Hippocampal formation (tissue), 2 donors: ENCODE data around the gene MYL11.
"Not testable (repeated sequence)": the region's sequence is repeated elsewhere in the genome, so short reads cannot be mapped to it uniquely, and the experiment has no call there.

Experiments used
- DNase-seq, 2 donors: peaks; one replicate each; lab custom pipeline; 2025; lab: John Stamatoyannopoulos, UW

The MYL11 gene

DNA sequence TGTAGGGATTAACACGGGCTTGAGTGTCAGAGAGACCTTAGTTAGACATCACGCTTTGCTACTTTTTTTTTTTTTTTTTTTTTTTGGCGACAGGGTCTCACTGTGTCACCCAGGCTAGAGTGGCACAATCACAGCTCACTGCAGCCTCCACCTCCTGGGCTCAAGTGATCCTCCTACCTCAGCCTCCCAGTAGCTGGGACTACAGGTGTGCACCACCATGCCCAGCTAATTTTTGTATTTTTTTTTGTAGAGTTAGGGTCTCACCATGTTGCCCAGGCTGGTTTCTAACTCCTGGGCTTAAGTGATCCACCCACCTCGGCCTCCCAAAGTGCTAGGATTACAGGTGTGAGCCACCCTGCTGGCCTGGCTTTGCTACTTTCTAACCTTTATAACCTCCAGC lies 22.0 kb downstream of the MYL11 start:
- not testable (repeated sequence) for DNase-seq

DNA sequence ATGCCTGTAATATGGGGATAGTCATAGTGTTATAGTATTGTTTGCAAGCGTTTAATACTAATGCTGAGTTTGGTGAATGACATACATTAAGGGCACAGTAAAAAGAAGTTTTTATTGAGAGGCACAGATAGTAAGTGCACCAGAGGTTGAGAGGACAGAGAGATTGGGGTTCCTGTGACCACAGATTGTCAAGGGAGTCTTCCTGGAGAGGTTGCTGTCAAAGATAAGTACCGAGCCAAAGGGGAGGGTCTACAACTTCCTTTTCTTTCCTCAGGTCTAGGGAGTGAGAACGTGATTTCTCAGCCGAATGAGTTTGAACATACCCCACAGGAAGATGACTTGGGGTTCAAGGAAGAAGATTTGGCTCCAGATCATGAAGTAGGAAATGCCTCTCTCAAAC lies 22.5 kb downstream of the MYL11 start:
- DNase-seq, result no peak

DNA sequence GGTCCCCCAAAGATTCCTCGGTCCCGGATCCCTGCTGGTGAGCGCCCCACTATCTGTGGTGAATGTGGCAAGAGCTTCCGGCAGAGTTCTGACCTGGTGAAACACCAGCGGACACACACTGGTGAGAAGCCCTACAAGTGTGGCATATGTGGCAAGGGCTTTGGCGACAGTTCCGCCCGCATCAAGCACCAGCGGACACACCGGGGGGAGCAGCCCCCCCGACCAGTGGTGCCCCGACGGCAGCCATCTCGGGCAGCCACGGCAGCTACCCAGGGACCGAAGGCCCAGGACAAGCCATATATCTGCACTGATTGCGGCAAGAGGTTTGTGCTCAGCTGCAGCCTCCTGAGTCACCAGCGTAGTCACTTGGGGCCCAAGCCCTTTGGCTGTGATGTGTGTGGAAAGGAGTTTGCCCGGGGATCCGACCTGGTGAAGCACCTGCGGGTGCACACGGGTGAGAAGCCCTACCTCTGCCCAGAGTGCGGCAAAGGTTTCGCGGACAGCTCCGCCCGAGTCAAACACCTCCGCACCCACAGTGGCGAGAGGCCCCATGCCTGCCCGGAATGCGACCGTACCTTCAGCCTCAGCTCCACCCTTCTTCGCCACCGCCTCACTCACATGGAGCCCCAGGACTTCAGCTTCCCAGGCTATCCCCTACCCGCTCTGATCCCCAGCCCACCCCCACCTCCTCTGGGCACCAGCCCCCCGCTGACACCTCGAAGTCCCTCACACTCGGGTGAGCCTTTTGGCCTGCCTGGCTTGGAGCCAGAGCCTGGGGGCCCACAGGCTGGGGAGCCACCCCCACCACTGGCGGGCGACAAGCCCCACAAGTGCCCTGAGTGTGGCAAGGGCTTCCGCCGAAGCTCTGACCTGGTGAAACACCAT lies 23.4 kb downstream of the MYL11 start:
- DNase-seq, result no peak

DNA sequence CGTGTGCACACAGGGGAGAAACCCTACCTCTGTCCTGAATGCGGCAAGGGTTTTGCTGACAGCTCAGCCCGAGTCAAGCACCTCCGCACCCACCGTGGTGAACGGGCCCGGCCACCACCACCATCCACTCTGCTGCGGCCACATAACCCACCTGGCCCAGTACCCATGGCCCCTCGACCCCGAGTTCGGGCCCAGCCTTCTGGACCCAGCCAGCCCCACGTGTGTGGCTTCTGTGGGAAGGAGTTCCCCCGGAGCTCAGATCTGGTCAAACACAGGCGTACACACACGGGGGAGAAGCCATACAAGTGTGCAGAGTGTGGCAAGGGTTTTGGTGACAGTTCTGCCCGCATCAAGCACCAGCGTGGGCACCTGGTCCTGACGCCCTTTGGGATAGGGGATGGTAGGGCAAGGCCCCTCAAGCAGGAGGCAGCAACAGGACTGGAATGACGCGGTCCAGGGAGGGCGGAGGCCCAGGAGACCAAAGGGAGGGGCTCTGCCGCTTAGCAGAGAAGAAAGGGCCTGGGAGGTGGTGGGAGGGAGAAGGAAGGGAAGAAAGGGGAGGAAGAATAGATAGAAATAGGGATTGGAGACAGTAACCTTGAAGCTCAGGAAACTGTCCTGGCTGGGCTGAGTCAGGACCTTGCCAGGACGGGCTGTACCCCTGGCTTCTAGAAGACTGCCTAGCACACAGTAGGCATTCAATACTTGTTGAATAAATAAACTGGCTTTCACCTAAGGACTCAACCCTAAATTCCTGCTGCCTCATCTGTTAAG lies 24.2 kb downstream of the MYL11 start:
- DNase-seq, result no peak

DNA sequence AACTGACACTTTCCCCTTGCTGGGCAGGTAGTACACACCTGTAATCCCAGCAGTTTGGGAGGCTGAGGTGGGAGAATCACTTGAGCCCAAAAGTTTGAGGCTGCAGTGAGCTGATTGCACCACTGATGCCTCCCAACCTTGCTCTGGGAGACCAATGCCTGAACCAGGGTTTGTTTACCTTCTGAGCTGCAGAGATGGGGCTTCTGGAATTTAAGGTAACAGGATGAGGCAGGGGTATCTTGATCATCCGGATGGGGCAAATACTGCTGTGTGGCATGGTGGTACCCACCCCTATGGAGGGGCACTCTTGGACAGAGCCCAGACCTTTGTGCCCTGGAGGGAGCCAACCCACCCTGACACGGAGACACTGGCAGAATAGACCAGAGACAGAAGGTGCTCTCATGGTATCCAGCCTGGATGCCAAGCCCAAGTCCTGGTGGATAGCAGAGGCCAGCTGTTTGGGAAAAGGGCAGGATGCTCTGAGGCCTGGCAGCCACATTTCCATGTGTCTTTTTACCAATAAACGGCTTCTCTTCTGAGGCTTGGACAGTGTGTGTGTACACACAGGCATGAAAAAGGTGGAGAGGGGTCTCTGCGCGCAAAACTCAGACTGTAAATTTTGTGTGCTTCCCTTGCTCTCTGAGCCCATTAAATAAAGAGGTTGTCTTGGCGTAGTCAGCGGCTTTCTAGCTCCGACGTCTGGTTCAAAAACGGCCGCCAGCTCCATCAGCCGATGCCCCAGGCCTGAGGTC lies 25.0 kb downstream of the MYL11 start:
- no peak for DNase-seq

DNA sequence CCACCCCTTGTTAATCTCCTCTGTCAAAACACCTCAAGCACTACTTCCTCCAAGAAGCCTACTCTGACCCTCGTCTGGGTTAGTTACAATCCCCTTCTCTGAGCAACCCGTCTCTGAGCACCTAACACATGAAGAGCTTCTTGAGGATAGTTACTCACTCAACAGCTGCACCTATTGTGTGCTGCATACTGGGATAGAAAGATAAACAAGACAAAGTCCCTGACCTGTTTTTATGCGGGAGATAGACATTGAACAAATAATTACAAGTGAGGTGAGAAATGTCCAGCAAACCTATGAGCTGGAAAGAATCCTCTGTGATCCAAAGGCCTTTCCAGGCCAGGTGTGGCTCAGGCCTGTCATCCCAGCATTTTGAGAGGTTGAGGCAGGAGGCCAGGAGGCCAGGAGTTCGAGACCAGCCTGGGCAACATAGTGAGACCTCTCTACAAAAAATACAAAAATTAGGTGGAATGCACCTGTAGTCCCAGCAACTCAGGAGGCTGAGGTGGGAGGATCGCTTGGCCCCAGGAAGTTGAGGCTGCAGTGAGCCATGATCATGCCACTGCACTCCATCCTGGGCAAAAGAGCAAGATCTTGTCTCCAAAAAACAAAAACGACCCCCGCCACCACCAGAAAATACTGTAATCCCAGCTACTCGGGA lies 27.3 kb downstream of the MYL11 start:
- no peak for DNase-seq

DNA sequence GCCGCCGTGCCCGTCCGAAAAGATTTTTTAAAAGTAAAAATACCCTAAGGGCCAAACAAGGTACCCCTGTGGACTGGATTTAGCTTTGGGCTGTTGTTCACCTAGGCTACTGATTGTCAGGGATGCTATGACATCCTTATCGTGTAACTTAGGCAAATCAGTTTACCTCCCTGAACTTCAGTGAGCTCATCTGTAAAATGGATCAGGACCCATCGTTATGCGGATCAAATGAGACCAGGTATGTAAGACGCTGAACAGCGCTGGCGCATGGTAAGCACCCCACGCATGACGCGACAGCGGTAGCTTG lies 32.1 kb downstream of the MYL11 start:
- no peak for DNase-seq

DNA sequence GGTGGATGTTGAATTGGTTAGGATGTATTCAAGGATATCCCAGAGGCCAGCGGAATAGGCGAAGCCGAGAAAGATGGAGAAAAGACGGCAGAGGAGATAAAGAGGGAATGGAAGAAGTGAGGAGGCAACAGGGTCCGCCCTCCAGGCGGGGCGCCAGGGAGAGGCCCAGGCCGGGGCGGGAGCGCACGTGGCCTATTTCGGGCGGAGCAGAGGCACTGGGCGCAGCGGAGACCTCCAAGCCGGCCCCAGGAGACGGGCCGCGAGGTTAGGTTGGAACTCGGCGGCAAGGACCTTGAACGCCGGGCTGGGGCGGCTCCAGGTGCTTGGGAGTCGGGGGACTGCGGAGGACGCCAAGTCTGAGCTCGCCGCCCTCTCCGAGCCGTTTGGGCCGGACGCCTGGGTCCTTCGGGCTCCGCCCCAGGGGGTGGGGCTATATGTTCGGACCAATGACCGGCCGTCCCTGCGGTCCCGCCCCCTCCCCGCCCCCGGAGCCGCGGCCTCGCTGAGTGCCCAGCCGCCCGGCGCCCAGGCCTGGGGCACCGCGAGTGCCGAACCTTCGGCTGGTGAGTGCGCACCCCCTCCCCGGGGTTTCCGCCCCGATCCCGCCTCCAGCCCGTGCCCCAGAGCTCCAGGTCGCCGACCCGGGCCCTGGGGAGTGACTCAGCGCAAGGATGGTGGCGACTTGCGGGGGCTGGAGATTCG lies 32.7 kb downstream of the MYL11 start, which contains the start of gene ZNF771:
TSS of gene ZNF771 (plus strand) at position 505 of the 702 bp plus-strand sequence. CDS start 448 bp downstream, outside the sequence.
- peak; percentile 84 to 92 for DNase-seq

DNA sequence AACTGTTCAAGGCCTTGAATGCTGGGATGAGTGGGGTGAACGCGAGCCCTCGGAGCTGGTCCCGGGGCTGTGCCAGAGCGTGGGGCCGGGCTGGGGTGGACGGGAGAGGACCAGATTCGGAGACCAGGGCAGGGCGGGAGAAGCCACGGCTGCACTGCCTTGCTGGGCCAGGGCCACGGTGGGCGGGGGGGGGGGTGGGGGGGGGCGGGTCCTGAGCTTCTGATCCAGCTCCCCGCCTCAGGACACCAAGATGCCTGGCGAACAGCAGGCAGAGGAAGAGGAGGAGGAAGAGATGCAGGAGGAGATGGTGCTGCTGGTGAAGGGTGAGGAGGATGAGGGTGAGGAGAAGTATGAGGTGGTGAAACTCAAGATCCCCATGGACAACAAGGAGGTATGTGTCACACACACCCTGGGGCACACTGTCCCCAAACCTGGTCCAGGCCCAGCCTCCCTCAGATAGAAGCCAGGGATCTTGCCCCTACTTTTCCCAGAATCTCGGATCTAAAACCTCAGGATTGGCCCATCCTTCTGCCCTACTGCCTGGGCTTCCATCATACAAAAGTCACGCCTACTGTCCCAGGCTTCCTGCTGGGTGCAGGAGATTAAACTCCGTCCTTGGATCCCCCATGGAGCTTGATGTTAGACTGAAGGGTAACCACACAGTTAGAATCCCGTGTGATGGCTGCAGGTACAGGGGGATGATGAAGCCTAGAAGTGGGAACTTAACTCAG lies 33.4 kb downstream of the MYL11 start:
- no peak for DNase-seq

DNA sequence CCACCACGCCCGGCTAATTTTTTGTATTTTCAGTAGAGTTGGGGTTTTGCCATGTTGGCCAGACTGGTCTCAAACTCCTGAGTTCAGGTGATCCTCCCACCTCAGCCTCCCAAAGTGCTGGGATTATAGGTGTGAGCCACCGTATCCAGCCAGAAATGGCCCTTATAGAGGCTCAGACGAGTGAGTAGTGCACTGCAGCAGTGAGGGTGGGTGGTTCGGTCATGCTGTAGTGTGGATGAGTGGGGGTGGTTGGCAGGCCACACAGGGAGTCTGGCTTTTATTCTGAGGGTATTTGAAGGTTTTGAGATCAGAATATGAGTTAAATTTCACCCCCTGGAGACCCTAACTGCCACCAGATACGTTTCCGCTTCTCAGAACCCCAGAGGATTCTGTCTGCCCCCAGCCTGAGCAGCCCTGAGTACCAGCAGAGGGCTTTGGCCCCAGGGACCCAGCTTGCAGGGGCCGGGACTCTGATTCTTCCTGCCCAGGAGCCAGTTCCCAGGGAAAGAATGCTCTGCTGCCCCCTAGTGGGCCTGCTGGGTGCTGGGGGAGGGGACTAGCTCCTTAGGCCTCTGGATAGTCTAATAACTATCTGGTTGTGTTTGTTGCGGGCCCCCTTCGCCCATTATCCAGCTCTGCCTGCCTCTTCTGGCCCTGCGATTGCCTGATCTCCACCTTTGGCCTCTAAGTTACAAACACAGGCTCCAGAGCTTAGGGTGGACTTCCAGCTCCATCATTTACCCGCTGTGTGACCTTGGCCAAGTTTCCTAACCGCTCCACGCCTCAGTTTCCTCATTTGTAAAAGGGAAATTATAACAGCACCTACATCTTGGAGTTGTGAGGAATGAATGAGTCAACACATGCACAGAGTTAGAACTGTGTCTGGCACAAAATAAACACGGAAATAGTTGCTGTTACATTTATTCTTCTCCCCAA lies 34.8 kb downstream of the MYL11 start:
- DNase-seq, result peak; percentile 80 to 88

DNA sequence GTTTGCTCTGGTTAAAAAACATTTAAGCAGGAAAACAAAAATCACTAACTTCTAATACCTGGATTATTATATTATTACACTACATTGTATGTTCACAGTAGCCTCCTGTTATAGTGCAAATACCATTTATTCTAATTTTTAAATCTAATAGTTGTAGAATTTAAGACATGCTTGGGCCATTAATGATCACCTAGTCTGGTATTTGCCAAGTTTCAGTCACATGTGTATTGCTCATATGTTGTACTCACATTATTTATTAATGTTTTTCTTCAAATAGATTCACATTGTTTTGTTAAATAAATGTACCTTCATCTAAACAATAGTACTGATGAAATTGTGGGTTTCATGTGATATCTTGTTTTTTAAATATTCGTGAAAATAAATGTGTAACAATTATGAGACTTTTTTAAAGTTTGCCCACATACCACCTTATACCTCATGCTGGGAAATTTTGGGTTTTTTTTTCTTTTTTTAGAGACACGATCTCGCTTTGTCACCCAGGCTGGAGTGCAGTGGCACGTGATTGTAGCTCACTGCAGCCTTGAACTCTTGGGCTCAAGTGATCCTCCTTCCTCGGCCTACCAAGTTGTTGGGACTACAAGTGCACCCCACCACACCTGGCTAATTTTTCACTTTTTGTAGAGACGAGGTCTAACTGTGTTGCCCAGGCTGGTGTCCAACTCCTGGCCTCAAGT lies 38.7 kb downstream of the MYL11 start:
- no peak for DNase-seq

DNA sequence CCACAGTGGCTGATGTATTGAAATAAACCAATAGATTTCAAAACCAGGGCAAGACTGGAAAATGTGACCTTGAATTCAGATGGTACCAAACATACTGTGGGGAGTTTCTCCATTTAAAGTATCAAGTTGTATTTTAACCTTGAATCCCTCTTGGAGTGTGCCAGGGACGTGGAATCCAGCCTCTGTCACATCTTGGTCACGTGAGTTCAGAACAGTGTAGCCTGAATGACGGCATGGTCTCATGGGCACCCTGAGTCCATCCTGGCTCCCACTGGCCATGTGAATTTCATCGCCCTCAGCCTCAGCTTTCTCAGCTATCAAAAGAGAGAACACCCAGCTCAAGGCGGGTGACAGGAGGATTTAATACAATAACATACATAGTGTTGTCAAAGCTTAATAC lies 39.6 kb downstream of the MYL11 start:
- no peak for DNase-seq

DNA sequence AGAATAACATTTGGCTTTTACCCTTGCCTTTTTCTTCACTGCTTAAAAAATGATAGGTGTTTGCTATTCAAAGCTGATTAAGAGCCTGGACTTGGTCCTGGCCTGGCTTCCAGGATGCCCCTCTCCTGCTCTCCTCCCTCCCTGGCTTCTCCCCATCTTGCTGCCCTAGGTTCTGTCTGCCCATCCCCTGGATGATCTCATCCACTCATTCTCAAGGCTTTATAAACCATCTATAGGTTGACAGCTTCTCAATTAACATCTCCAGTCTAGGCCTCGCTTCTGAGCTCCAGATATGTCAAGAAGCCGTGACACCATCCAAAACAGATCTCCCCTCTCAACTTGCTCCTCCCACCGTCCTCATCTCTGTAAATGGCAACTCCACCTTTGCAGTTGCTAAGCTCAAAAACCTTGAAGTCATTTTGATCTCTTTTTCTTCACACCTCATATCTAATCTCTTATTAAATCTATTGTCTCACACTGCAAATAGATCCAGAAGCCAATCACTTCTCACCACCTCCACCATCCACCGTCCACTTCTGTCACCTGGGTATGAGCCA lies 41.5 kb downstream of the MYL11 start:
- no peak for DNase-seq

DNA sequence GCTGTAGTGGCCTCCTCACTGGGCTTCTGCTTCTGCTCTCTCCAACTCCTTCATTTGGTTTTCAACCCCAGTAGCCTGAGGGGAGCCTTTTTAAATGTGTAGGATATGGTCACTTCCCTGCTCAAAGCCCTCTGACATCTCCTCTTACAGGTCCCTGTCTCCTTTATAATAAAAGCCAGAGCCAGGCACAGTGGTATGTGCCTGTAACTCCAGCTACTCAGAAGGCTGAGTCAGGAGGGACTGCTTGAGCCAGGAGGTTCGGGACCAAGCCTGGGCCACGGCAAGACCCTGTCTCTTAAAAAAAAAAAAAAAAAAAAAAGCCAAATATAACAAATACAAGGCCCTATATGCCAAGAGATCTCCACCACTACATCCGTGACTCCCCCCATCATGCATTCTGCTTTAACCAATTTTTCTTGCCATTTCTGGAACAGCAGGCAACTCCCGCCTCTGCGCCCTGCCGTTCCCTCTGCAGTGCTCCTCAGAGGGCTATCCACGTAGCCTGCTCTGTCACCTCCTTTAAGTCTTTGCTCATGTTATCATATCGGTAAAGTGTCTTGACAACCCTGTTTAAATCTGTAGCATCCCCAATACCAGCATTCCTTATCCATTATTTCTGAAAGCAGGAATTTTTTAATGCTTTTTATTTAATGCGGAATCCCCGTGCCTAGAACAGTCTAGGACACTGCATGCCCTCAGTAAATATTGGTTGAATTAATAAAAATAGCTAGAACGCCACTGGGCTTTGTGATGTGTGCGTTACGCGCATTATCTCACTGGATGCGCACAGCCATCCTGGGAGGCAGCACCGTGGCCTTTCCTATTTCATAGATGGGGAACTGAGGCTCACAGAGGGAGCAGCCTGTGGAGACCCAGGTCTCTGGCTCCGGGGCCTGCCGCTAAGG lies 42.3 kb downstream of the MYL11 start:
- no peak for DNase-seq

DNA sequence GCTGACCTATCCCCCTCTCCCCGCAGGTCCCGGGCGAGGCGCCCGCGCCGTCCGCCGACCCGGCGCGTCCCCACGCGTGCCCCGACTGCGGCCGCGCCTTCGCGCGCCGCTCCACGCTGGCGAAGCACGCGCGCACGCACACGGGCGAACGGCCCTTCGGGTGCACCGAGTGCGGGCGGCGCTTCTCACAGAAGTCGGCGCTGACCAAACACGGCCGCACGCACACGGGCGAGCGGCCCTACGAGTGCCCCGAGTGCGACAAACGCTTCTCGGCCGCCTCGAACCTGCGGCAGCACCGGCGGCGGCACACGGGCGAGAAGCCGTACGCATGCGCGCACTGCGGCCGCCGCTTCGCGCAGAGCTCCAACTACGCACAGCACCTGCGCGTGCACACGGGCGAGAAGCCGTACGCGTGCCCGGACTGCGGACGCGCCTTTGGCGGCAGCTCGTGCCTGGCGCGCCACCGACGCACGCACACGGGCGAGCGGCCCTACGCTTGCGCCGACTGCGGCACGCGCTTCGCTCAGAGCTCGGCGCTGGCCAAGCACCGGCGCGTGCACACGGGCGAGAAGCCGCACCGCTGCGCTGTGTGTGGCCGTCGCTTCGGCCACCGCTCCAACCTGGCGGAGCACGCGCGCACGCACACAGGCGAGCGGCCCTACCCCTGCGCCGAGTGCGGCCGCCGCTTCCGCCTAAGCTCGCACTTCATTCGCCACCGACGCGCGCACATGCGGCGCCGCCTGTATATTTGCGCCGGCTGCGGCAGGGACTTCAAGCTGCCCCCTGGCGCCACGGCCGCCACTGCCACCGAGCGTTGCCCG lies 43.1 kb downstream of the MYL11 start:
- peak; percentile 47 to 86 for DNase-seq

DNA sequence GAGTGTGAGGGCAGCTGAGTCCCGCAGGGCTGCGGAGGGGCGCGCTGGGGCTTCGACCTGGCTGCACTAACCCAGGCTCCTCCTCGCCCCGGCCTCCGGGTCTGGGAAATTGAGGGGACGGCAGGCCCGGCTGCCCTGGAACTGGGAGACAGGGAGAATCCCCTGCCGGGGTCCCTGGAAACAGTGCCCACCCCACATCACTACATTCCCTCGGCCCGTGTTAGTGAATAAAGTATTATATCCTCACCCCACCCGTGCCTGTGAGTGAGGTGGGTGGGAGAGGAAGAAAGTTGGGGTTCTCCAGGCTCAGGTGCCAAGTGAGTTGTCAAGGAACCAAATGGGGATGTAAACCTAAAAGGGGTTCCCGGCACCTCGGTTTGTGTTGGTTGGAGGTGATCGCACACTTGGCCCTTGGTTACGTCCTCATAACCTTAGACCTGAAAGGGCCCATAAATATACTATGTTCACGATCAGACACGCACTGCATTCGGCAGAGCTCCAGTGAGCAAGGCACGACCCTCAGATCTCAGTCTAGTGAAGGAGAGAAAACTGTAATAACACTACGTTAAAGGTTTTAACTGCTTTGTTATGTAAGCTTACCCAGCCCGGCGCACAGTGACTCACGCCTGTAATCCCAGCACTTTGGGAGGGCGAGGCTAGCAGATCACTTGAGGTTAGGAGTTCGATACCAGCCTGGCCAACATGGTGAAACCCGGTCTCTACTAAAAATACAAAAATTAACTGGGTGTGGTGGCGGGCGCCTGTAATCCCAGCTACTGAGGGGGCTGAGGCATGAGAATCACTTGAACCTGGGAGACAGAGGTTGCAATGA lies 44.0 kb downstream of the MYL11 start:
- no peak for DNase-seq
